HEK293T (cell line): ENCODE results near the gene SELENOM.

Experiments used
- CTBP1 ChIP-seq: fragments of 450-650 bp; IDR thresholded peaks from 2 replicates; pipeline ENCODE4 v1.6.1; 2016; ENCODE audit warnings: borderline replicate concordance
- FOXA1 ChIP-seq: fragments of 450-650 bp; IDR thresholded peaks from 2 replicates; pipeline ENCODE4 v1.6.1; 2016; ENCODE audit warnings: mild to moderate bottlenecking
- SUZ12 ChIP-seq: fragments of 450-650 bp; IDR thresholded peaks from 2 replicates; pipeline ENCODE4 v1.6.1; 2016; ENCODE audit warnings: mild to moderate bottlenecking
- TARDBP ChIP-seq: fragments of 450-650 bp; IDR thresholded peaks from 2 replicates; pipeline ENCODE4 v1.6.1; 2016
- ZNF384 ChIP-seq: fragments of 450-650 bp; IDR thresholded peaks from 2 replicates; pipeline ENCODE4 v1.6.1; 2016

DNA sequence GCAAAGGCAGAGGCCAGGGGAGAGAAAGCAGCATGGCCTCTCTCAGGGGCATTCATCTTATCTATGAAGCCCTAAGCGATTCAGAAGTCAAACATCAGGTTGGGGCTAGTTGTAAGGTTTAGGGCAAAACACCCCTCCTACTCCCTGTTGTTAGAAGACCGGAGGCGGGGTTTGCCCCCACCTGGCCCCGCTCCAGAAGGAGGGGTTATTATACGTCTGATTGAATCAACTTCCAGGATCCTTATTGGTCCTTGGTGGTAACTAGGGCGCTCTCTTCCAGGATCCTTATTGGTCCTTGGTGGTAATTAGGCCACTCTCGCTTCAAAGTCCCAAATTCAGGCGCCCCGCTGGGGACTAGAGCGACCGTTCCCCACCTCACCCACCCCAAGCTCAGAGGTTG, 38.4 kb downstream of the SELENOM start:
- TF ChIP-seq SUZ12 (no peak), FOXA1 (no peak), TARDBP (no peak), CTBP1 (no peak), ZNF384 (no peak)
